NCI-H2107 (cell line): ENCODE results near the gene EFNB3.

ENCODE experiments used
- DNase-seq: peaks from one replicate; lab custom pipeline; 2025; lab: John Stamatoyannopoulos, UW

Gene EFNB3, protein sequence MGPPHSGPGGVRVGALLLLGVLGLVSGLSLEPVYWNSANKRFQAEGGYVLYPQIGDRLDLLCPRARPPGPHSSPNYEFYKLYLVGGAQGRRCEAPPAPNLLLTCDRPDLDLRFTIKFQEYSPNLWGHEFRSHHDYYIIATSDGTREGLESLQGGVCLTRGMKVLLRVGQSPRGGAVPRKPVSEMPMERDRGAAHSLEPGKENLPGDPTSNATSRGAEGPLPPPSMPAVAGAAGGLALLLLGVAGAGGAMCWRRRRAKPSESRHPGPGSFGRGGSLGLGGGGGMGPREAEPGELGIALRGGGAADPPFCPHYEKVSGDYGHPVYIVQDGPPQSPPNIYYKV

DNA sequence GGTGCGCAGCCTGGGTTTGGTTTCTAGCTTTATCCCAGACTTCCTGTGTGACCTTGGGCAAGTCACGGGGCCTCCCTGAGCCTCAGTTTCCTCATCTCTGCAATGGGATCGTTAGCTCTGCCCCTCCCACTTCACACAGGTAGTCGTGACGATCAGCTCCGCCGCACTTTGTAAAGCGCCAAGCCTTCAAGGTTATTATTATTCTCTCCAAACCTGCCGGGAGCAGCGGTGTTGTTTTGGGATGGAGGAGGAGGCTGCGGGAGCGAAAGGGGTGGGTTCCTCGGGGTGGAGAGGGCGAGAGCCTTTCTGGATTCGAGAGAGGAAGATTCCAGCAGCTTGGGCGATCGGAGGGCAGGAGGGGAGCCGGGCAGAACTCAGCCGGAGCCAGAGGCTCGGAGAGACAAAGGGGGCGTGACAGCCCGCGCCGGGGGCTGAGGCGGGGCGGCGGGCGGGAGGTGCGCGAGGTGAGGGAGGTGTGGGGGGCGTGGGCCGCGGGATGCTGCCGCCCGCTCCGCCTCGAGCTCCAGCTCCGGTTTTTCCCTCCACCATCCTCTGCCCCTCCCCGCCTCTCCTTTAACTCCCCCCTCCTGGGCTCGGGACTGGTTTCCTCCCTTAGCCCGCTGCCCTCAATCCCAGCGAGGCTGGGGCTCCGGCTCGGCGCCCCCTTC lies at the start of gene EFNB3:
TSS of gene EFNB3 (plus strand) at position 602 of the 668 bp plus-strand sequence. CDS start 397 bp downstream, outside the sequence.
- DNase-seq = no peak

DNA sequence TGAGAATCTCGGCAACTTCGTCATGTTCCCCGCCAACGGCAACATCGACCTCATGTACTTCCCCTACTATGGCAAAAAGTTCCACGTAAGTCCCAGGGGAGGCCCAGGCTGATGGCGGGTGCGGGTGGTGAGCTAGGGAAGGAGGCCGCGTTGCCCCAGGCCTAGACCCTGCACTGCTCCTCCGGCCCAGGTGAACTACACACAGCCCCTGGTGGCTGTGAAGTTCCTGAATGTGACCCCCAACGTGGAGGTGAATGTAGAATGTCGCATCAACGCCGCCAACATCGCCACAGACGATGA lies 49.5 kb upstream of the EFNB3 start:
- DNase-seq = no peak

DNA sequence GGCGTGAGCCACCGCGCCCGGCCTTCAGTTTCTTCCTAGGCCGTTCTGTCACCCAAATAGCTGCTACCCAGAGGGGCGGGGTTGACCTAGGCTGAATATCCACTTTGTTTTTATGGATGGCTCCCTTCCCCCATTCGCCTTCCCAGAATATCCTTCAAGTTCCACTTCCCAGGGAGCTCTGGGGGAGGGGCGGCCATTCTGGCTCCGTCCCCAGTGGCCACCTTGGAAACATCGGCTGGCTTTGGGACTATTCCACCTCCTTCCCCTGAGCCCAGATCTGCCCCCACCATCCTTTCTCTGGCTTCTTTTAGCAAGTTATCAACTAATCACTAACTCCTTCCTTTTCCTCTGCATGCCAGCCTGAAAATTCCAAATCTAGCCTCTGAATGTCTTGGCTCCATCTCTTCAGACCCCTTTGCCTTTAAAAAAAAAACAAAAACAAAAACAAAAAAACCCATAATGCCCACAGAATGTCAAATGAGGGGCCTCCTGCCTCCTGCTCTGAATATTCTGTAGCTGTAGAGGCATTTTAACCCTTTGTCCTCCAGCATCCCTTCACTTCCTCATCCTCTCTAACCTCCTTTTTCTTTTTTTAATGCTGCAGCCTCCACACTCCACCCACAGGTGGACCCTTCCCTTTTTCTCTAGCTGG lies 47.9 kb upstream of the EFNB3 start:
- no peak for DNase-seq

DNA sequence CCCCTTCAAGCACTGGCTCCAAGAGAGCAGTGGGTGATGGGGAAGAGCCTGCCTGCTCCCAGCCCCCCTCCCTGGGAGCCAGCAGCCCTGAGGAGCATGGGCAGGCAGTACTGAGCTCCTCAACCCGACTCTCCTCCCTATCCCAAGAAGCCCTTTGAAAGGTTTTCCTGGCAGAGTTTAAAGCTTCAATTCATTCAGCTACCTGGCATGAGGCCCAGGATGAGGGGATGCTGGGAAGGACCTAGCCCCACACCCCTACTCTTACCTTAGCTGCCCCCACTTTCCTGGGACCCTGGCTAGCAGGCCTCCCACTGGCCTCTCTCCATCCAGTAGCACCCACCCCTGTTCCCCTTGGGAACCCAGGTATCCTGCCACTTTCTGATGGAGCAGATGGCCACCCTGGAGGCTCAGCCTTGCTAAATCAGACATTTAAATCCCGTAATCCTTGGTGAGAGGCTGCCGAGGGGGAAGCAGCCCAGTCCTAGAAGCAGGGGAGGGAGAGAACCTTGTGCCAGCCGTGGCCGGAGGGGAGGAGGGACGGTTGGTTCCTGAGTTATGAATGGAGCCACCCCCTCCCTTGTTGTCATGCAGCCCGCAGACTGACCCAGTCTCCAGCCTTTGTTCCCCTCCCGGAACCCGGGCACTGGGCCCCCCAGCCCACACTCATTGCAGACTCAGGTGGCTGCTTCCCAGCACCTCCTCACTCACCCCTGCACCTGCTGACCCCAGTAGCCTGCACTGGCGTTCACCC lies 37.2 kb upstream of the EFNB3 start:
- no peak for DNase-seq

DNA sequence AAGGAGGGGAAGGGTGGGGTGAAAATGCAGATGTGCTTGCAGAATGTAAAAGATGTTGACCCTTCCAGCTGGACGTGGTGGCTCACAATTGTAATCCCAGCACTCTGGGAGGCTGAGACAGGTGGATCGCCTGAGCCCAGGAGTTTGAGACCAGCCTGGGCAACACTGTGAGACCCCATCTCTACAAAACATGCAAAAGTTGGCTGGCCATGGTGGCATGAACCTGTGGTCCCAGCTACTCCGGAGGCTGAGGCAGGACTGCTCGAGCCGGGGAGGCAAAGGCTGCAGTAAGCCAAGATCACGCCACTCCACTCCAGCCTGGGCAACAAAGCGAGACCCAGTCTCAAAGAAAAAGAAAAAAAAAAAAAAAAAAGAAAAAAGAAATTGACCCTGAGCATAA lies 36.5 kb upstream of the EFNB3 start:
- no peak for DNase-seq

DNA sequence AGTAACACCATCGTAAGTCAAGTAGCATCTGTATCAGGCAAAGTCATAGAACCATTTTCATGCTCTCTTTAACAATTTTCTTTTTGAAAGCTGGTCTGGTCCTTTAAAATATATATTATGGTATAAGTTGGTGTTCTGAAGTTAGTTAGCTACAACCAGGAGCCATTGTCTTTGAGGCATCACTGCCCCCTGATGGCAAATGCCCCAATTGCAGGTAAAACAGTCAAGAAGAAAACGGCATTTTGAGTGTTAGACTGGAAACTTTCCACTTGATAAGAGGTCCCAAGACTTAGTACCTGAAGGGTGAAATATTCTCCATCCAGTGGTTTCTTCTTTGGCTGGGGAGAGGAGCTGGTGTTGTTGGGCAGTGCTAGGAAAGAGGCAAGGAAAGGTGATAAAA lies 31.8 kb upstream of the EFNB3 start:
- DNase-seq = no peak

DNA sequence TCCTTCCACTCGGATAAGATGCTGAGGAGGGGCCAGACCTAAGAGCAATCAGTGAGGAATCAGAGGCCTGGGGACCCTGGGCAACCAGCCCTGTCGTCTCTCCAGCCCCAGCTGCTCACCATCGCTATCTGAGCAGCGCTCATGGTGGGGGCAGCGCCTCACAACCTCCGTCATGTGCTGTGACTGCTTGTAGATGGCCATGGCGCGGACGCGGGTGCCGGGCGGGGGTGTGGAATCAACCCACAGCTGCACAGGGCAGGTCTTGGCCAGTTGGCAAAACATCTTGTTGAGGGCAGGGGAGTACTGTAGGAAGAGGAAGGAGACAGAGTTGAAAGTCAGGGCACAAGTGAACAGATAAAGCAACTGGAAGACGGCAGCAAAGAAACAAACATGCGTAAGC lies 30.1 kb upstream of the EFNB3 start:
- DNase-seq = no peak

DNA sequence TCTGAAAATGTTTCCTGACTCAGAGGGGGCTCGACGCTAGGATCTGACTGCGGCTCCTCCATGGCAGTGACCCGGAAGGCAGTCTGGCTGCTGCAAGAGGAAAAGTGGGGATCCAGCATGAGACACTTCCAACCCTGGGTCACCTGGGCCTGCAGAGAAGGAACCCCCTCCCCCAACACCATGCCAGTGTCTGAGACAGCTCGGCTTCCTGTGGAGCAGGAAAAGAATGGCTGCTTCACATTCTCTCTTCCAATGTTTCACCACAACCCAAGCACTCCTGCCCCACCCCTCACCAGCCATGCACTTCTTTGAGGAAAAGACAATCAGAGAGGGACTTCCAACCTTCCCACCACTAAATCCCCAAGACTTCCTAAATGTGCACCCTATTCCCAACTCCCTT lies 28.5 kb upstream of the EFNB3 start:
- DNase-seq = no peak

DNA sequence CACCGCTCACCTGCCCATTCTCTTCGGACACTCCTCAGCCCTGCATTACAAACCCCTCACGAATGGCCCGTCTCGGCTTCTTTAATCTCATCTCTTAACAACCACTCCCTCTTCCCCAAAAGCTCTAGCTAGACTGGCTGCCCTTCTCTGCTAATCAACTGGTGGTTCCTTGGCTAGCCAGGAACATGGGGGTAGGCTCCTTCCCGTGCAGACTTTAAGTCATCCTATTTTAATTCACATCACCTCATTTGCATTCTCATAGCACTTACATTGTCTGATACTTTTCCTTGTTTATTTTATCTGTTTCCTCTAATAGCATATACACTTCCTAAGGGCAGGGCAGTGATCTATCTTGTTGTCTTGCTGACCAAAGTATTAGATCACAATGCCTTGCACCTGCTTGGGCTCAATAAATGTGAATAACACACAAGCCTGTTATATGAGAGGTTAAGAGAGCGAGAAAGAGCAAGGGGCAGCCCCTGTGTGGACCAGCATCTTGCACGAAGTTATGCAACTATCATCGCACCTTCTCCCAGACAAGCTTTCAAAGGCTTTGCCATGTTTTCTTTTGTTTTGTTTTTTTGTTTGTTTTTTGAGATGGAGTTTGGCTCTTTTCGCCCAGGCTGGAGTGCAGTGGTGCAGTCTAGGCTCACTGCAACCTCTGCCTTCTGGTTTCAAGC lies 27.5 kb upstream of the EFNB3 start:
- no peak for DNase-seq

DNA sequence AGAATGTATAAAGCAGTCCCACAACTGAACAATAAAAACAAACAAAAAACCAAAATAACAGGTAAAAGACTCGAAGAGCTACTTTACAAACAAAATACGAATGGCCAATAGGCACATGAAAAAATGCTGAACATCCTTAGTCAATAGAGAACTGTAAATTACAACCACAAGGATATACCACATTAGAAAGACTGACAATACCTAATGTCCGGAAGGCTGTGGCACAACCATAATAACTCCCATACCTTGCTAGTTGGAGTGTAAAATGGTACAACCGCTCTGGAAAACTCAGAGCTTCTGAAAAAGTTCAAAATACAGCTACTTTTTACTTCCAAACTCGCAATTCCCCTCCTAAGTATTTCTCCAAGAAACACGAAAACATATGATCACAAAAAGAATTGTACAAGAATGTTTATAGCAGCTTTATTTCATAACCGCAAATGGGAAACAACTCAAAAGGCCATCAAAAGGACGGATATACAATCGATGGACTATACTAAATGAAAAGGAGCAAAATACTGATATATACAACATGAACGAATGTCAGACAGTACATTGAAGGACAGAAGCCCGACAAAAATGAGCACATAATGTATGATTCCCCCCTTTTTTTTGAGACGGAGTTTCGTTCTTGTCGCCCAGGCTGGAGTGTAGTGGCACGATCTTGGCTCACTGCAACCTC lies 20.0 kb upstream of the EFNB3 start:
- no peak for DNase-seq

DNA sequence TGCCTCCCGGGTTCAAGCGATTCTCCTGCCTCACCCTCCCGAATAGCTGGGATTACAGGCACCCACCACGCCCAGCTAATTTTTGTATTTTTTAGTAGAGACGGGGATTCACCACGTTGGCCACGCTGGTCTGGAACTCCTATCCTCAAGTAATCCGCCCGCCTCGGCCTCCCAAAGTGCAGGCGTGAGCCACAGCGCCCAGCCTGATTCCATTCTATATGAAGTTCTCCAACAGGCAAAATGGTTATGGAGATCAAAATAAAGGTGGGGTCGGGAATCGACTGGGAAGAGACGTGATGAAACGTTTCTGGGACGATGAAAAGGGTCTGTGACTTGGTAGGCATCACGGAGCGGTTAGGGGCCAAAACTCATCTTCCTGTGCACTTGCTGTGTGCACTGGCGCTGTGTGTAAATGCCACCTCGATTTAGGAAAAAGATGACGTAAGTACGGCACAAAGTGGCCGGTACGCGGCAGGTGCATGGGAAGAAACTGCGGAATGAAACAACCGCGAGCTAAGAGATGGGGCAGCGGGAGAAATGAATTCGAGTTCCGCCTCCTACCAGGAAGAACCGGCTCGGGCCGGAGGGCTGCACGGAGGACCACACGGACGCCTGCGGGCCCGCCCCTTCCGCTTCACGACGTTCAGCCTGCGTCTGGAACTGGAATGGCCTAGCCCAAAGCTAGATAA lies 19.3 kb upstream of the EFNB3 start:
- peak; percentile 56 for DNase-seq

DNA sequence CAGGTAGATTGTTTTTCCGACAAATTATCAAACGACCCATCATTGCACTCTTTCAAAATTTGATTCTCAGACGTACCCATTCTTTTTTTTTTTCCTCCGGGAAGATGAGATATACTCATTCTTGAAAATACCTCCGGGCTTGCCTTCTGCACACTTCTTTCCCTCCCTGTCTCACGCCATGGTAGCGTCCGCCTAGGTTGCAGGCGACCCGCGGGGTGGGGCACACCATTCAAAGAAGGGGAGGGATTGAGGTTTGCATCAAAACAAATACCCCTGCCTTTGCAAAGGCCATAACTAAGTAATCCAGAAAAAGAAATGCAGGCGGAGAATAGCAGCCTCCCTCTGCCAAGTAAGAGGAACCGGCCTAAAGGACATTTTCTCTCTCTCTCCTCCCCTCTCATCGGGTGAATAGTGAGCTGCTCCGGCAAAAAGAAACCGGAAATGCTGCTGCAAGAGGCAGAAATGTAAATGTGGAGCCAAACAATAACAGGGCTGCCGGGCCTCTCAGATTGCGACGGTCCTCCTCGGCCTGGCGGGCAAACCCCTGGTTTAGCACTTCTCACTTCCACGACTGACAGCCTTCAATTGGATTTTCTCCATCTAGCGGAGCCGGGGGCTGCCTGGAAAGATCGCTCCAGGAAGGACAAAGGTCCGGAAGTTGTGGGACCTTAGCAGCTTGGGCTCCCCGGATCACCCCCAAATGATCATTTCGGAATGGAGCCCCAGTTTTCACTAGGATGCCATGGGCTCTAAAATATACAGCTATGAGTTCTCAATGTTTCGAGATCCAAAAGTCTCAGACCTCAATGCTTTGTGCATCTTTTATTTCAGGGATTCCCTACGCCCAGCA lies 18.6 kb upstream of the EFNB3 start:
- DNase-seq = peak; percentile 23

DNA sequence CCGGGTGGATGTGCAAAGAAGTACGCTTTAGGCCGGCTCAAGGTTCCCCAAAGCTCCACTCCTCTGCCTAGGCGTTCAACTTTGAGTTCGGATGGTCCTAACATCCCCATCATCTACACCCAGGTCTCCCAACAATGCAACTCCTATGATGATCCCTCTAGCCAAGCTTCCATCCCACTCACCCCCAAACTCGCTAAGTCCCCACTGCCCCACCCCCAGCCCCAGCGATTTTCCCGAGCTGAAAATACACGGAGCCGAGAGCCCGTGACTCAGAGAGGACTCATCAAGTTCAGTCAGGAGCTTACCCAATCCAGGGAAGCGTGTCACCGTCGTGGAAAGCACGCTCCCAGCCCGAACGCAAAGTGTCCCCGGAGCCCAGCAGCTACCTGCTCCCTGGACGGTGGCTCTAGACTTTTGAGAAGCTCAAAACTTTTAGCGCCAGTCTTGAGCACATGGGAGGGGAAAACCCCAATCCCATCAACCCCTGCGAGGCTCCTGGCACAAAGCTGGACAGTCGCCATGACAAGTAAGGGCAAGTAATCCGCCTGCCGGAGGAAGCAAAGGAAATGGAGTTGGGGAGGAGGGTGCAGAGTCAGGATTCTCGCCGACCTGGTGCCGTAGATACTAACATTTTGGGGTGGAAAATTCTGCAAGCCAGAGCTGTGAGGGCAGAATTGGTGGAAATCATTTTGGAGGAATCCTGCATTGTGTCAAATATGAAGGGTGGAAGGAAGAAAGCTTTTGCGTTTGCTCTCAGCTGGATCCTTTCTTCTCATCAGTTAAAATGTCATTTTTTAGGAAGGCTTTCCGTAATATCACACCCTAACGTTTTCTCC lies 17.7 kb upstream of the EFNB3 start, which contains the start of gene TP53:
TSS of gene TP53 (minus strand) at position 419 of the 836 bp plus-strand sequence. CDS start 10,896 bp downstream, outside the sequence.
- DNase-seq = peak; percentile 70

DNA sequence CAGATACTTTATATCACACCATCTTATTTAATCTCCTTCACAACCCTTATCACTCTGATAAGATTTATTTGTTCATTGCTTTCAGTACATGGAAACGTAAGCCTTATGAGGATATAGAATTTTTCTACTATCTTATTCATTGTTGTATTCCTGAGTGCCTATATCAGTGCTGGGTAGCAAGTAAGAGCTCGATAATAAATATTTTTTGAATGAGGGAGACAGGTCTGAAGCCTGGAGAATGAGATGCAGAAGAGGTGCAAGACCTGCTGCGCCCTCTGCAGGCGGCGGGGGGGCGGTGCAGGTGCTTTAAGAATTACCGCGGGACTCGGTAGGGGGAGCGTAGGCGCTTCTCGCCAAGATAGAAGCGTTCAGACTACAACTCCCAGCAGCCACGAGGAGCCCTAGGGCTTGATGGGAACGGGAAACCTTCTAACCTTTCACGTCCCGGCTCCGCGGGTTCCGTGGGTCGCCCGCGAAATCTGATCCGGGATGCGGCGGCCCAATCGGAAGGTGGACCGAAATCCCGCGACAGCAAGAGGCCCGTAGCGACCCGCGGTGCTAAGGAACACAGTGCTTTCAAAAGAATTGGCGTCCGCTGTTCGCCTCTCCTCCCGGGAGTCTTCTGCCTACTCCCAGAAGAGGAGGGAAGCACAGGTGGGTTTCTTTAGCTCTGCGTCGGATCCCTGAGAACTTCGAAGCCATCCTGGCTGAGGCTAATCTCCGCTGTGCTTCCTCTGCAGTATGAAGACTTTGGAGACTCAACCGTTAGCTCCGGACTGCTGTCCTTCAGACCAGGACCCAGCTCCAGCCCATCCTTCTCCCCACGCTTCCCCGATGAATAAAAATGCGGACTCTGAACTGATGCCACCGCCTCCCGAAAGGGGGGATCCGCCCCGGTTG lies 16.8 kb upstream of the EFNB3 start, which contains the start of gene WRAP53:
TSS of gene WRAP53 (plus strand) at position 570 of the 900 bp plus-strand sequence. CDS start at position 742, 172 bp downstream.
- DNase-seq = peak; percentile 91

DNA sequence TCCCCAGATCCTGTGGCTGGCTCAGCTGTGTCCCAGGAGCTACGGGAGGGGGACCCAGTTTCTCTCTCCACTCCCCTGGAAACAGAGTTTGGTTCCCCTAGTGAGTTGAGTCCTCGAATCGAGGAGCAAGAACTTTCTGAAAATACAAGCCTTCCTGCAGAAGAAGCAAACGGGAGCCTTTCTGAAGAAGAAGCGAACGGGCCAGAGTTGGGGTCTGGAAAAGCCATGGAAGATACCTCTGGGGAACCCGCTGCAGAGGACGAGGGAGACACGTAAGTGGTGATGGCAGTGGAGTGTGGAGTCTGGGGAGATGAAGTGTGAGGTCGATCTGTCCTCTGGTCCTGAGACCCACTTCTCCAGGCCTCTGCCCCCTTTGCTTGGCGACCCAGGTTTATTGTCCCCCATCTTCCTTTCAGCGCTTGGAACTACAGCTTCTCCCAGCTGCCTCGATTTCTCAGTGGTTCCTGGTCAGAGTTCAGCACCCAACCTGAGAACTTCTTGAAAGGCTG lies 16.1 kb upstream of the EFNB3 start:
- no peak for DNase-seq

DNA sequence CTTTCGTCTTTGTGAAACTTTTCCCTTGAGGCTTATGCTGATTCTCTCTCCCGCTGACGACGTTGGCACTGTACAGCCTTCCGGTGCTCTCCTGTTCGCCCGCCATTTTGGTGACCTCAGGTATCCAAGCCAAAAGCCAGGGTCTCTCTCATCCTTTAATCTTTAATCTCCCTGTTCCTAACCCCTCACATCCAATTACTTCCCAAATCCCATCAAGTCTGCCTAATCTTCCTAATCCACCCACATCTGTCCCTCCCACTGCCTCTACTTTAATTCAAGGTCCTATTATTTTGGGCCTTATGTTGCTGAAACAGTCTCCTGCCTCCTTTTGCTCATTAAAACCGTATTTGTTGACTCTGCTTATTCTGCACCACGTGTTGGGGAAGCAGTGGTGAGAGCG lies 9.4 kb upstream of the EFNB3 start:
- no peak for DNase-seq

DNA sequence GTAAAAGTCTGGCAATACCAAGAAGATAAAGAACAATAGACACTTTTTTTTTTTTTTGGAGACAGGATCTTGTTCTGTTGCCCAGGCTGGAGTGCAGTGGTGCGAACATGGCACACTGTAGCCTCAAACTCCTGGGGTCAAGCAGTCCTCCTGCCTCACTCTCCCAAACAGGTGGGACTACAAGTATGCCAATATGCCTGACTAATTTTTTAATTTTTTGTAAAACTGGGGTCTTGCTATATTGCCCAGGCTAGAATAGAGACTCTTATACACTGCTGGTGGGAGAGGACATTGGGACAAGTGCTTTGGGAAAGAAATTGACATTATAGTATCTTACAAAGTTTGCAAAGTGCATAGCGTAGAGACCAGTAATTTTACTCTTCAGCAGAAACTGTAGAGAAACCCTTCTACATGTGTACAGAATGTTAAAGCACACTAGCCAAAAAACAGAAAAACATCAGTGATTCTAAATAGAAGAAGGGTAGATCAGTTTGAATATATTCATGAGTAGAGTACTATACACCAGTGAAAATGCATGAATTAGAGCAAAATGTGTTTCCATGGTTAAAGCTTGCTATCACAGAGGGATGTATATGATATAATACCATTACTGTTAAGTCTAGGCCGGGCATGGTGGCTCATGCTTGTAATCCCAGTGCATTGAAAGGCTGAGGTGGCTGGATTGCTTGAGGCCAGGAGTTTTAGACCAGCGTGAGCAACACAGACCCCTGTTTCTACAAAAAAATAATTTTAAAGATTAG lies 7.0 kb upstream of the EFNB3 start:
- DNase-seq = no peak
